ENCODE measurements around the gene IFNAR1.

The IFNAR1 gene

GRCh38 chr21:33296156-33296555 lies 28.6 kb upstream of the IFNAR1 start:
- H3K4me2 ChIP-seq (ENCODE audit: low read length), result no peak overlapping the region
- H3K9me3 ChIP-seq (ENCODE audit: control insufficient read depth, low read length), result no peaks in the 10 kb centered on the region
- H3K36me3 ChIP-seq (ENCODE audit: control insufficient read depth, insufficient read depth, low read length), result no peaks in the 10 kb centered on the region
- H3K27me3 ChIP-seq (ENCODE audit: control insufficient read depth, insufficient read depth, low read length), result no peaks in the 10 kb centered on the region
- no peaks in the 10 kb centered on the region for H3K79me2 ChIP-seq
- H3K4me1 ChIP-seq, result no peaks in the 10 kb centered on the region
- no peak for TF ChIP-seq CTCF (IDR thresholded peaks at IDR 0.05)
- no peak overlapping the region for H3K27ac ChIP-seq
- H3K9ac ChIP-seq, result no peak overlapping the region
- H2AFZ ChIP-seq, result no peak overlapping the region
- no peak overlapping the region for H3K4me3 ChIP-seq (ENCODE audit: low read depth, low read length)

GRCh38 chr21:33299181-33299752 lies 25.5 kb upstream of the IFNAR1 start:
- H3K4me2 ChIP-seq (ENCODE audit: low read length), result no peak overlapping the region
- no peaks in the 10 kb centered on the region for H3K4me1 ChIP-seq
- H3K9me3 ChIP-seq (ENCODE audit: control insufficient read depth, low read length), result no peaks in the 10 kb centered on the region
- H3K79me2 ChIP-seq, result no peaks in the 10 kb centered on the region
- H3K27ac ChIP-seq, result peak overlapping the region; percentile 7
- no peaks in the 10 kb centered on the region for H3K36me3 ChIP-seq (ENCODE audit: control insufficient read depth, insufficient read depth, low read length)
- no peak overlapping the region for H3K4me3 ChIP-seq (ENCODE audit: low read depth, low read length)
- no peak overlapping the region for H3K9ac ChIP-seq
- no peak overlapping the region for H2AFZ ChIP-seq
- no peak for TF ChIP-seq CTCF (IDR thresholded peaks at IDR 0.05)
- no peaks in the 10 kb centered on the region for H3K27me3 ChIP-seq (ENCODE audit: control insufficient read depth, insufficient read depth, low read length)

GRCh38 chr21:33300701-33301631 lies 23.8 kb upstream of the IFNAR1 start:
- H3K79me2 ChIP-seq, result no peaks in the 10 kb centered on the region
- H2AFZ ChIP-seq, result no peak overlapping the region
- H3K4me3 ChIP-seq (ENCODE audit: low read depth, low read length), result no peak overlapping the region
- H3K9ac ChIP-seq, result no peak overlapping the region
- H3K9me3 ChIP-seq (ENCODE audit: control insufficient read depth, low read length), result no peaks in the 10 kb centered on the region
- no peaks in the 10 kb centered on the region for H3K4me1 ChIP-seq
- no peak overlapping the region for H3K4me2 ChIP-seq (ENCODE audit: low read length)
- TF ChIP-seq CTCF (IDR thresholded peaks at IDR 0.05), result no peak
- H3K36me3 ChIP-seq (ENCODE audit: control insufficient read depth, insufficient read depth, low read length), result no peaks in the 10 kb centered on the region
- no peaks in the 10 kb centered on the region for H3K27me3 ChIP-seq (ENCODE audit: control insufficient read depth, insufficient read depth, low read length)
- H3K27ac ChIP-seq, result peak overlapping the region; percentile 44

- Histone ChIP-seq H2AFZ (no peak overlapping the region), H3K4me3 (ENCODE audit: low read depth, low read length) (no peak overlapping the region), H3K9ac (no peak overlapping the region), H3K4me2 (ENCODE audit: low read length) (no peak overlapping the region), H3K36me3 (ENCODE audit: control insufficient read depth, insufficient read depth, low read length) (no peaks in the 10 kb centered on the region), H3K9me3 (ENCODE audit: control insufficient read depth, low read length) (no peaks in the 10 kb centered on the region), H3K27ac (peak overlapping the region; percentile 44), H3K79me2 (no peaks in the 10 kb centered on the region), H3K4me1 (no peaks in the 10 kb centered on the region), H3K27me3 (ENCODE audit: control insufficient read depth, insufficient read depth, low read length) (no peaks in the 10 kb centered on the region)
- no peak for TF ChIP-seq CTCF (IDR thresholded peaks at IDR 0.05)
Measured at GRCh38 chr21:33301632-33302002, 23.2 kb upstream of the IFNAR1 start.

Data from parathyroid adenoma (tissue), 2 donors.